Measurements from ENCODE around the gene RIIAD1.

DNA sequence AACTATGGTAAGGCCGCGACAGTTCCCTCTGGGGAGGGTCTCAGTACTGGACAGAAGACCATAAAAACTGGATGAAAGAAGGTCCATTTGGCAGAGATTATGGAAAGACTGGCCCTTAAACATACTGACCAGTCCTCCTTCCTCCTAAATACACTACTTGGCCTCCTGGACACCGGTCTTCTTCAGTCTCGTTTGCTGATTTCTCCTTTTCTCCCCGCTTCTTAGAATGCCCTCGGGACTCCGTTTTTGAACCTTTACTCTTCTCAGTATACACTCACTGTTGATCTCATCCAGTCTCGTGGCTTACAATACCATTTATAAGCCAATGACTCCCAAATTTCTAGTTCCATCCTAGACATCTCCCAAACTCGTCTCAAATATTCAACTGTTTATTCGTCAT, 42.7 kb downstream of the RIIAD1 start:
- TF ChIP-seq, protein P1, sequence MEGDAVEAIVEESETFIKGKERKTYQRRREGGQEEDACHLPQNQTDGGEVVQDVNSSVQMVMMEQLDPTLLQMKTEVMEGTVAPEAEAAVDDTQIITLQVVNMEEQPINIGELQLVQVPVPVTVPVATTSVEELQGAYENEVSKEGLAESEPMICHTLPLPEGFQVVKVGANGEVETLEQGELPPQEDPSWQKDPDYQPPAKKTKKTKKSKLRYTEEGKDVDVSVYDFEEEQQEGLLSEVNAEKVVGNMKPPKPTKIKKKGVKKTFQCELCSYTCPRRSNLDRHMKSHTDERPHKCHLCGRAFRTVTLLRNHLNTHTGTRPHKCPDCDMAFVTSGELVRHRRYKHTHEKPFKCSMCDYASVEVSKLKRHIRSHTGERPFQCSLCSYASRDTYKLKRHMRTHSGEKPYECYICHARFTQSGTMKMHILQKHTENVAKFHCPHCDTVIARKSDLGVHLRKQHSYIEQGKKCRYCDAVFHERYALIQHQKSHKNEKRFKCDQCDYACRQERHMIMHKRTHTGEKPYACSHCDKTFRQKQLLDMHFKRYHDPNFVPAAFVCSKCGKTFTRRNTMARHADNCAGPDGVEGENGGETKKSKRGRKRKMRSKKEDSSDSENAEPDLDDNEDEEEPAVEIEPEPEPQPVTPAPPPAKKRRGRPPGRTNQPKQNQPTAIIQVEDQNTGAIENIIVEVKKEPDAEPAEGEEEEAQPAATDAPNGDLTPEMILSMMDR (IDR thresholded peaks at IDR 0.05): no peak
- no peak for TF ChIP-seq POLR2A (IDR thresholded peaks at IDR 0.05)

Data from thyroid gland (tissue), 4 donors.